Endothelial cell of umbilical vein (primary cell): ENCODE measurements around the gene POLR3A. TPM values are rescaled to one million over a fixed set of nuclear protein-coding genes. Genes with fewer than 3 reads are reported as not detected.

Source experiments
- BruUV-seq: library from RNA; stranded (reverse); fragments of 400-500 nt; replicated peaks from 2 replicates; lab custom pipeline; 2021; lab: Mats Ljungman, UMichigan
- CTCF ChIA-PET: fragments of 300-600, 350-600 bp; sonication (Branson Sonifier 250); formaldehyde crosslinking; loops from one replicate; lab custom pipeline; 2021; ENCODE audit warnings: antibody characterized with exemption, inconsistent platforms; lab: Charles Lee
- POLR2A ChIA-PET: fragments of 300-600, 350-600 bp; sonication (Branson Sonifier 250); formaldehyde crosslinking; loops from one replicate; lab custom pipeline; 2021; ENCODE audit warnings: antibody characterized with exemption, inconsistent platforms; lab: Charles Lee
- DNase-seq: peaks from one replicate; pipeline ENCODE4 v3.0.0-alpha.2; 2011; ENCODE audit warnings: low read depth, low spot score
- FAIRE-seq: peaks from 2 replicates; lab custom pipeline; 2011; peaks lifted over from hg19 to GRCh38; lab: Jason Lieb, UNC
- H2AFZ ChIP-seq: 2 replicates; pipeline ENCODE4 v1.6.0; 2012; ENCODE audit warnings: low read depth, low read length, control low read depth, inconsistent platforms
- H3K27ac ChIP-seq: 2 replicates; pipeline ENCODE4 v1.5.1; 2011; ENCODE audit warnings: low read depth, mild to moderate bottlenecking, control low read depth, low read length, moderate library complexity; ENCODE audit not compliant: insufficient read depth
- H3K27me3 ChIP-seq, 2 experiments: 2 replicates each; pipeline versions ENCODE4 v1.6.0 to v1.6.1; 2011; ENCODE audit warnings: low read length in 2 of 2, mixed read lengths in 1 of 2; ENCODE audit not compliant: control insufficient read depth in 2 of 2, insufficient read depth in 2 of 2
- H3K36me3 ChIP-seq, 2 experiments: 2 replicates in 1 of 2; 3 replicates in 1 of 2; pipeline ENCODE4 v1.5.1; 2011; ENCODE audit warnings: low read length in 2 of 2, mild to moderate bottlenecking in 1 of 2, moderate library complexity in 1 of 2; ENCODE audit not compliant: control insufficient read depth in 2 of 2, insufficient read depth in 2 of 2; ENCODE audit errors: extremely low read depth in 1 of 2
- H3K4me1 ChIP-seq: 3 replicates; pipeline ENCODE4 v1.5.1; 2011; ENCODE audit warnings: mild to moderate bottlenecking, low read length; ENCODE audit not compliant: control insufficient read depth, insufficient read depth; ENCODE audit errors: extremely low read depth
- H3K4me2 ChIP-seq: 2 replicates; pipeline ENCODE4 v1.6.1; 2011; ENCODE audit warnings: low read length, control low read depth, mixed read lengths; ENCODE audit not compliant: insufficient read depth
- H3K4me3 ChIP-seq, 3 experiments: fragments of 200-600 bp in 1 of 3; sonication (generic), shearing (Covaris generic) in 1 of 3; replicated peaks in 1 of 3; 2 replicates each; pipeline ENCODE4 v1.5.1; 2011 to 2016; ENCODE audit warnings: control low read depth in 3 of 3, low read length in 3 of 3, mild to moderate bottlenecking in 2 of 3, inconsistent platforms in 1 of 3, low read depth in 1 of 3, moderate library complexity in 1 of 3; ENCODE audit not compliant: insufficient read depth in 1 of 3
- H3K79me2 ChIP-seq: 2 replicates; pipeline ENCODE4 v1.6.0; 2012; ENCODE audit warnings: low read length, inconsistent platforms; ENCODE audit not compliant: control insufficient read depth, insufficient read depth
- H3K9ac ChIP-seq: replicated peaks from 2 replicates; pipeline ENCODE3; 2011; ENCODE audit warnings: low read length, control low read depth; ENCODE audit not compliant: insufficient read depth; ENCODE audit errors: extremely low read depth
- H3K9me1 ChIP-seq: replicated peaks from 3 replicates; pipeline ENCODE4 v1.6.0; 2011; ENCODE audit warnings: mild to moderate bottlenecking, low read length; ENCODE audit not compliant: control insufficient read depth, insufficient read depth; ENCODE audit errors: extremely low read depth
- H3K9me3 ChIP-seq: replicated peaks from 2 replicates; pipeline ENCODE4 v1.5.1; 2012; ENCODE audit warnings: low read length, inconsistent platforms; ENCODE audit not compliant: control insufficient read depth, insufficient read depth
- H4K20me1 ChIP-seq: replicated peaks from 2 replicates; pipeline ENCODE3; 2011; ENCODE audit warnings: mild to moderate bottlenecking, low read length; ENCODE audit not compliant: control insufficient read depth, insufficient read depth; ENCODE audit errors: extremely low read depth
- CTCF ChIP-seq, 2 donors: IDR thresholded peaks; 1 replicate in 1 of 2; 2 replicates in 1 of 2; pipeline ENCODE4 v1.5.1; 2011; ENCODE audit warnings: low read length in 2 of 2, mild to moderate bottlenecking in 2 of 2, moderate library complexity in 2 of 2, control low read depth in 1 of 2, inconsistent platforms in 1 of 2, low read depth in 1 of 2; ENCODE audit not compliant: insufficient read depth in 1 of 2; ENCODE audit errors: extremely low read depth in 1 of 2
- EZH2 ChIP-seq: IDR thresholded peaks from 2 replicates; pipeline ENCODE4 v1.6.1; 2012; ENCODE audit warnings: borderline replicate concordance, low read depth, mild to moderate bottlenecking, moderate library complexity, low read length, inconsistent platforms; ENCODE audit not compliant: severe bottlenecking
- FOS ChIP-seq: IDR thresholded peaks from 2 replicates; pipeline ENCODE4 v1.6.1; 2011; ENCODE audit warnings: mild to moderate bottlenecking, low read length, moderate library complexity, borderline replicate concordance; ENCODE audit not compliant: insufficient read depth
- GATA2 ChIP-seq: IDR thresholded peaks from 2 replicates; pipeline ENCODE4 v1.7.0; 2011; ENCODE audit warnings: low read depth, mild to moderate bottlenecking, moderate library complexity, mixed read lengths, low read length; ENCODE audit not compliant: insufficient read length, insufficient read depth
- MAX ChIP-seq: IDR thresholded peaks from 2 replicates; pipeline ENCODE4 v1.6.1; 2011; ENCODE audit not compliant: insufficient read depth, insufficient read length
- MYC ChIP-seq: IDR thresholded peaks from one replicate; pipeline ENCODE4 v1.6.1; 2011; ENCODE audit warnings: mild to moderate bottlenecking, low read depth, low read length
- POLR2A ChIP-seq: IDR thresholded peaks from 2 replicates; pipeline ENCODE4 v1.6.1; 2012; ENCODE audit warnings: low read depth, mild to moderate bottlenecking, control low read depth, low read length
- POLR2AphosphoS5 ChIP-seq: IDR thresholded peaks from 2 replicates; pipeline ENCODE4 v1.6.1; 2012; ENCODE audit warnings: low read depth, mild to moderate bottlenecking, control low read depth, low read length, moderate library complexity; ENCODE audit not compliant: insufficient read depth
- dilution Hi-C: fragments of 300-500 bp; cut with MboI; formaldehyde crosslinking; loops from one replicate; pipeline ENCODE4 v1.15.0; 2019; ENCODE audit warnings: low sequenced_read_pairs; ENCODE audit not compliant: extremely low pct_ligation_motif_present
- intact Hi-C: fragments of 100-400 bp; cut with micrococcal nuclease; formaldehyde crosslinking; loops from one replicate; pipeline ENCODE4 v1.10.0; 2022
- polyA plus RNA-seq, 4 experiments: library from polyadenylated mRNA; depleted of rRNA in 3 of 4; stranded (reverse) in 3 of 4; unstranded in 1 of 4; fragments of >200 nt; gene quantifications; 2 replicates each; pipeline versions ENCODE4 v1.2.1 to v1.2.3, GENCODE V29; 2011 to 2012; ENCODE audit warnings: missing spikeins in 1 of 4
- total RNA-seq: library from RNA; stranded (reverse); gene quantifications from 2 replicates; pipeline ENCODE4 v1.2.3, GENCODE V29; 2021

POLR3A gene
- total and polyA plus RNA-seq, 2 donors (not counting 3 experiments of a cell fraction or from before 2014, with no cell fraction given), result 9.5 to 25.3 TPM

- Histone ChIP-seq H3K9me3 (no peaks in the 10 kb centered on the region), H3K4me3 (no peak overlapping the region), H2AFZ (no peak overlapping the region), H3K9ac (no peak overlapping the region), H3K9me1 (no peaks in the 10 kb centered on the region), H3K4me1 (no peaks in the 10 kb centered on the region), H3K4me2 (no peak overlapping the region), H3K27me3 (no peaks in the 10 kb centered on the region), H3K27ac (no peak overlapping the region), H4K20me1 (no peaks in the 10 kb centered on the region), H3K36me3 (peaks cover 40 to 44% of the 10 kb centered on the region in 2 experiments), H3K79me2 (no peaks in the 10 kb centered on the region)
- TF ChIP-seq EZH2, result no peak
- TF ChIP-seq GATA2, result no peak
- no peak for TF ChIP-seq POLR2A
- no peak for TF ChIP-seq POLR2AphosphoS5
- TF ChIP-seq FOS, result no peak
- TF ChIP-seq MAX, result no peak
- no peak for TF ChIP-seq CTCF (IDR thresholded peaks at IDR 0.05; ENCODE audit: extremely low read depth in 1 of 2, insufficient read depth in 1 of 2, low read depth in 1 of 2, low read length in 2 of 2)
- TF ChIP-seq MYC, result no peak
- no peak for FAIRE-seq
- no peak for DNase-seq
- dilution Hi-C loops (no loop called here), intact Hi-C loops (no loop called here)
- no TSS peak for BruUV-seq
- ChIA-PET CTCF (no interaction called here), POLR2A (no interaction called here)
These were observed 10.1 kb downstream of the POLR3A start for GRCh38 chr10:78019264-78019663.
